Endothelial cell of umbilical vein (primary cell): Measurements from ENCODE around the gene KCNK15. TPM values are rescaled to one million over a fixed set of nuclear protein-coding genes. Genes with fewer than 3 reads are reported as not detected.
A peak's percentile ranks its signal among the peaks of the same experiment; 100 is the strongest.

ENCODE experiments used
- BruUV-seq: library from RNA; stranded (reverse); fragments of 400-500 nt; replicated peaks from 2 replicates; lab custom pipeline; 2021; lab: Mats Ljungman, UMichigan
- CTCF ChIA-PET: fragments of 300-600, 350-600 bp; sonication (Branson Sonifier 250); formaldehyde crosslinking; loops from one replicate; lab custom pipeline; 2021; ENCODE audit warnings: antibody characterized with exemption, inconsistent platforms; lab: Charles Lee
- POLR2A ChIA-PET: fragments of 300-600, 350-600 bp; sonication (Branson Sonifier 250); formaldehyde crosslinking; loops from one replicate; lab custom pipeline; 2021; ENCODE audit warnings: antibody characterized with exemption, inconsistent platforms; lab: Charles Lee
- DNase-seq: peaks from one replicate; pipeline ENCODE4 v3.0.0-alpha.2; 2011; ENCODE audit warnings: low read depth, low spot score
- FAIRE-seq: peaks from 2 replicates; lab custom pipeline; 2011; peaks lifted over from hg19 to GRCh38; lab: Jason Lieb, UNC
- H2AFZ ChIP-seq: 2 replicates; pipeline ENCODE4 v1.6.0; 2012; ENCODE audit warnings: low read depth, low read length, control low read depth, inconsistent platforms
- H3K27ac ChIP-seq: 2 replicates; pipeline ENCODE4 v1.5.1; 2011; ENCODE audit warnings: low read depth, mild to moderate bottlenecking, control low read depth, low read length, moderate library complexity; ENCODE audit not compliant: insufficient read depth
- H3K27me3 ChIP-seq, 2 experiments: 2 replicates each; pipeline versions ENCODE4 v1.6.0 to v1.6.1; 2011; ENCODE audit warnings: low read length in 2 of 2, mixed read lengths in 1 of 2; ENCODE audit not compliant: control insufficient read depth in 2 of 2, insufficient read depth in 2 of 2
- H3K36me3 ChIP-seq, 2 experiments: 2 replicates in 1 of 2; 3 replicates in 1 of 2; pipeline ENCODE4 v1.5.1; 2011; ENCODE audit warnings: low read length in 2 of 2, mild to moderate bottlenecking in 1 of 2, moderate library complexity in 1 of 2; ENCODE audit not compliant: control insufficient read depth in 2 of 2, insufficient read depth in 2 of 2; ENCODE audit errors: extremely low read depth in 1 of 2
- H3K4me1 ChIP-seq: 3 replicates; pipeline ENCODE4 v1.5.1; 2011; ENCODE audit warnings: mild to moderate bottlenecking, low read length; ENCODE audit not compliant: control insufficient read depth, insufficient read depth; ENCODE audit errors: extremely low read depth
- H3K4me2 ChIP-seq: 2 replicates; pipeline ENCODE4 v1.6.1; 2011; ENCODE audit warnings: low read length, control low read depth, mixed read lengths; ENCODE audit not compliant: insufficient read depth
- H3K4me3 ChIP-seq, 3 experiments: fragments of 200-600 bp in 1 of 3; sonication (generic), shearing (Covaris generic) in 1 of 3; replicated peaks in 1 of 3; 2 replicates each; pipeline ENCODE4 v1.5.1; 2011 to 2016; ENCODE audit warnings: control low read depth in 3 of 3, low read length in 3 of 3, mild to moderate bottlenecking in 2 of 3, inconsistent platforms in 1 of 3, low read depth in 1 of 3, moderate library complexity in 1 of 3; ENCODE audit not compliant: insufficient read depth in 1 of 3
- H3K79me2 ChIP-seq: 2 replicates; pipeline ENCODE4 v1.6.0; 2012; ENCODE audit warnings: low read length, inconsistent platforms; ENCODE audit not compliant: control insufficient read depth, insufficient read depth
- H3K9ac ChIP-seq: replicated peaks from 2 replicates; pipeline ENCODE3; 2011; ENCODE audit warnings: low read length, control low read depth; ENCODE audit not compliant: insufficient read depth; ENCODE audit errors: extremely low read depth
- H3K9me1 ChIP-seq: replicated peaks from 3 replicates; pipeline ENCODE4 v1.6.0; 2011; ENCODE audit warnings: mild to moderate bottlenecking, low read length; ENCODE audit not compliant: control insufficient read depth, insufficient read depth; ENCODE audit errors: extremely low read depth
- H3K9me3 ChIP-seq: replicated peaks from 2 replicates; pipeline ENCODE4 v1.5.1; 2012; ENCODE audit warnings: low read length, inconsistent platforms; ENCODE audit not compliant: control insufficient read depth, insufficient read depth
- H4K20me1 ChIP-seq: replicated peaks from 2 replicates; pipeline ENCODE3; 2011; ENCODE audit warnings: mild to moderate bottlenecking, low read length; ENCODE audit not compliant: control insufficient read depth, insufficient read depth; ENCODE audit errors: extremely low read depth
- FOS ChIP-seq: IDR thresholded peaks from 2 replicates; pipeline ENCODE4 v1.6.1; 2011; ENCODE audit warnings: mild to moderate bottlenecking, low read length, moderate library complexity, borderline replicate concordance; ENCODE audit not compliant: insufficient read depth
- GATA2 ChIP-seq: IDR thresholded peaks from 2 replicates; pipeline ENCODE4 v1.7.0; 2011; ENCODE audit warnings: low read depth, mild to moderate bottlenecking, moderate library complexity, mixed read lengths, low read length; ENCODE audit not compliant: insufficient read length, insufficient read depth
- MAX ChIP-seq: IDR thresholded peaks from 2 replicates; pipeline ENCODE4 v1.6.1; 2011; ENCODE audit not compliant: insufficient read depth, insufficient read length
- MYC ChIP-seq: IDR thresholded peaks from one replicate; pipeline ENCODE4 v1.6.1; 2011; ENCODE audit warnings: mild to moderate bottlenecking, low read depth, low read length
- POLR2AphosphoS5 ChIP-seq: IDR thresholded peaks from 2 replicates; pipeline ENCODE4 v1.6.1; 2012; ENCODE audit warnings: low read depth, mild to moderate bottlenecking, control low read depth, low read length, moderate library complexity; ENCODE audit not compliant: insufficient read depth
- dilution Hi-C: fragments of 300-500 bp; cut with MboI; formaldehyde crosslinking; loops from one replicate; pipeline ENCODE4 v1.15.0; 2019; ENCODE audit warnings: low sequenced_read_pairs; ENCODE audit not compliant: extremely low pct_ligation_motif_present
- intact Hi-C: fragments of 100-400 bp; cut with micrococcal nuclease; formaldehyde crosslinking; loops from one replicate; pipeline ENCODE4 v1.10.0; 2022
- polyA plus RNA-seq, 4 experiments: library from polyadenylated mRNA; depleted of rRNA in 3 of 4; stranded (reverse) in 3 of 4; unstranded in 1 of 4; fragments of >200 nt; gene quantifications; 2 replicates each; pipeline versions ENCODE4 v1.2.1 to v1.2.3, GENCODE V29; 2011 to 2012; ENCODE audit warnings: missing spikeins in 1 of 4
- total RNA-seq: library from RNA; stranded (reverse); gene quantifications from 2 replicates; pipeline ENCODE4 v1.2.3, GENCODE V29; 2021

Gene KCNK15
- total and polyA plus RNA-seq, 2 donors (not counting 3 experiments of a cell fraction or from before 2014, with no cell fraction given): 0.06 TPM; not detected in 1

GRCh38 chr20:44714701-44715498 is 30.8 kb upstream of the KCNK15 start, which contains the start of gene CCN5:
CCN5 (plus strand) TSS chr20:44715369; CDS start chr20:44715391, 22 bp downstream.
- Histone ChIP-seq H3K9me3 (no peaks in the 10 kb centered on the region), H2AFZ (peak within 1 kb of the TSS; percentile 36), H3K4me1 (peaks cover 7% of the 10 kb centered on the region), H3K4me2 (no peak within 1 kb of the TSS), H3K79me2 (no peaks in the 10 kb centered on the region), H3K9me1 (no peaks in the 10 kb centered on the region), H3K36me3 (no peaks in the 10 kb centered on the region), H4K20me1 (no peaks in the 10 kb centered on the region), H3K9ac (no peak within 1 kb of the TSS), H3K4me3 (no peak within 1 kb of the TSS), H3K27ac (no peak within 1 kb of the TSS), H3K27me3 (no peaks in the 10 kb centered on the region)
- CTCF ChIA-PET: interaction anchor here (1.1 to 4.8 kb wide), 7 partner anchors 8 to 30 kb away, joined by 4 to 23 read pairs (median 6); no protein-coding TSS in a partner anchor
- TF ChIP-seq MYC (no peak), GATA2 (no peak), MAX (no peak), POLR2AphosphoS5 (no peak), FOS (no peak)
- intact Hi-C loops (no loop called here), dilution Hi-C loops (no loop called here)
- peak; percentile 68 for DNase-seq
- POLR2A ChIA-PET: no interaction called here
- FAIRE-seq: peak; percentile 83
- BruUV-seq: no TSS peak
